Stimulated activated CD4-positive, alpha-beta T cell treated with anti-CD3 and anti-CD28 coated beads, Interleukin-12 subunit alpha, Interleukin-12 subunit beta, amount 100 ng/mL, for 24 hours (primary cell): ENCODE data around the gene FBXW5.

Source experiments
- DNase-seq, 2 experiments: peaks; one replicate each; pipeline ENCODE4 v3.0.0-alpha.2; 2020; ENCODE audit warnings: low read depth in 2 of 2

Gene FBXW5

GRCh38 chr9:136935651-136936050 is 8.9 kb downstream of the FBXW5 start:
- DNase-seq = no peak

- DNase-seq = no peak
Observed at GRCh38 chr9:136934277-136934676, 10.3 kb downstream of the FBXW5 start.

GRCh38 chr9:136931611-136932130 is 12.9 kb downstream of the FBXW5 start:
- DNase-seq = no peak

DNA sequence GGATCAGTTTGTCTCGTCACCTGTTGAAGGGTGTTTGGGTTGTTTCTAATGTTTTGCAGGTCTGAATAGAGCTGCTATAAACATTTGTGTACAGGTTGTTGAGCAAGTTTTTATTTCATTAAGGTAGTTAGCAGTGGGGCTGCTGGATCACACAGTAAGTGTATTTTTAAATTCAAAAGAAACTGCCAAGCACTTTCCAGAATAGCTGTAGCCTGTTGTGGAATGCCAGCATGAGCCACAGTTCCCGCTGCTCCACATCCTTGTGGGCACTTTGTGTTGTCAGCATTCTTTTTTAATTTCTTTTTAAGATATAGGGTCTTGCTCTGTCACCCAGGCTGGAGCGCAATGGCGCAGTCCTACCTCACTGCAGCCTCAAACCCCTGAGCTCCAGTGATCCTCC is 14.5 kb downstream of the FBXW5 start:
- no peak for DNase-seq

DNA sequence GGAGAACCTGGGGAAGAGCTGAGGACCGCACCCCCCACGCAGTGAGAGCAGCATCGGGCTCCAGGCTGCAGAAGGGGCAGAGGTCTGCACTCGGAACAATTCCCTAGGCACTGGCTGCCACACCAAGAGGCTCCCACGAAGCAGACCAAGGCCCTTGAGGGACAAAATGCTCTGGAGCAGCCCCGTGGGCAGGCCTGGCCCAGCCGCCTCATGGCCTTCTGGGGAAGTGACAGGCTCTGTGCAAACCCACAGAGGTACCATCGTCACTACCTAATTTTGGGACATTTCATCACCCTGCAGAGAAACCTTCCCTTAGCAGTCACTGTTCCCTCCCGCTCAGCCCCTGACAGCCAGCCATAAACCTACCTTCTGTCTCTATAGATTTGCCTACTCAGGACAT is 15.9 kb downstream of the FBXW5 start:
- no peak for DNase-seq

DNA sequence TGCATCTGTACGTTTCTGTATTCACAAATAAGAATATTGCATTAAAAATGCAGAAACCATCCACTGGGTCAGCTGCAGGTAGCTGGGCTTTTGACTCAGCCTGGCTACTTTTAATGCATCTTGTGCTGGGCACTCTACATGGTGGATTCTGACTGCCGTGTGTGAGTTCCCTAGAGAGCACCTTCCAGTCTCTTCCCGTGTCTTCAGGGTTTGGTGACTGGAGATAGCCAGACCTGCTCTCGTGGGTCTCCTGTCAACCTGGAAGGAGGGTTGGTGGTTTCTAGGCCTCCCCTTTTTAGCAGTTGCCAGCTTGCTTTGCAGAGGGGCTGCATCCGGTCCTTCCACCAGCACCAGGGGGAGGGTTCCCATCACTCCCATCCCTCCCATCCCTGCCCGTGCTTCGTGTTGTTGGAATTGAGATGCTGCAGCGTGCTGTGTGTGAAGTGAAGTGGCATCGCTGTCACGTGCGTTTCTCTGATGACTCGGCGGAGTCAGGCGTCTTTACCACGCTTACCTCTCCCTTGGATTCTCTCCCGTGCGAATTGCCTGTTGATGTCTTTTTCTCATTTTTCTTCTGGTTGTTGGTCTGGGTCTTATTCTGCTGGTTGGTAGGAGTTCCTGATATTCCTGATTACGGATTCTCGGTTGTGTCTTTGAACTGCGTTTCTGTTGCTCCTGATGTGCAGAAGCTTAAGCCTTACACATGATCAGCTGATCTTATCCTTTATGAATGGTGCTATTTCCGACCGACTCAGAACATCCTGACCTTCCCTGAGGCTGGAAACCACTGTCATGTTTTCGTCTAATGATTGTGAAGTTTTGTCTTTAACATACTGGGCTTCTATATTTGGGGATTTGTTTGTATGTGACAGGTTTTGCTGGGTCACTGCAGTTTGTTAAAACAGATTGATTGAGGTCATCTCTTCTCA is 16.9 kb downstream of the FBXW5 start:
- no peak for DNase-seq

- no peak for DNase-seq
Observed at GRCh38 chr9:136926749-136927148, 17.8 kb downstream of the FBXW5 start.

DNA sequence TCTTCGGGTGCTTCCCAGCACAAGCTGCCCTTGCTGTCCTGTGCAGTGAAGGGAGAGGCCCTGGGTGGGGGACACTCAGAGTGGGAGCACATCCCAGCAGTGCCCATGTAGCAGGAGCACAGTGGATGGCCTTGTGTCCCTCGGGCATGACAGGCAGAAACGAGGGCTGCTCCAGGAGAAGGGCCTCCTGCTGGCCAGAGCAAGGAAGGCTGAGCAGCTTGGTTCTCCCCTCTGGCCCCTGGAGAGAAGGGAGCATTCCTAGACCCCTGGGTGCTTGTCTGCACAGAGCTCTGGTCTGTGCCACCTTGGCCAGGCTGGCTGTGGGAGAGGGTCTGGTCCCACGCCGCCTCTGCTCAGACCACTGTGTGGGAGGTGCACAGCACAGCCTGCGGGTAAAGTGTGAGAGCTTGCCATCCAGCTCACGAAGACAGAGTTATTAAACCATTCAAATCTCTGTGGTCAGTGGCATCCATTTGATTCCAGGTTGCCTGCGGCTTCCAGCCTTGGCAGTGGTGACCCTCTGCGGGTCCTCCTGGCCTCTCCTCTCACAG is 18.3 kb downstream of the FBXW5 start:
- DNase-seq = no peak

DNA sequence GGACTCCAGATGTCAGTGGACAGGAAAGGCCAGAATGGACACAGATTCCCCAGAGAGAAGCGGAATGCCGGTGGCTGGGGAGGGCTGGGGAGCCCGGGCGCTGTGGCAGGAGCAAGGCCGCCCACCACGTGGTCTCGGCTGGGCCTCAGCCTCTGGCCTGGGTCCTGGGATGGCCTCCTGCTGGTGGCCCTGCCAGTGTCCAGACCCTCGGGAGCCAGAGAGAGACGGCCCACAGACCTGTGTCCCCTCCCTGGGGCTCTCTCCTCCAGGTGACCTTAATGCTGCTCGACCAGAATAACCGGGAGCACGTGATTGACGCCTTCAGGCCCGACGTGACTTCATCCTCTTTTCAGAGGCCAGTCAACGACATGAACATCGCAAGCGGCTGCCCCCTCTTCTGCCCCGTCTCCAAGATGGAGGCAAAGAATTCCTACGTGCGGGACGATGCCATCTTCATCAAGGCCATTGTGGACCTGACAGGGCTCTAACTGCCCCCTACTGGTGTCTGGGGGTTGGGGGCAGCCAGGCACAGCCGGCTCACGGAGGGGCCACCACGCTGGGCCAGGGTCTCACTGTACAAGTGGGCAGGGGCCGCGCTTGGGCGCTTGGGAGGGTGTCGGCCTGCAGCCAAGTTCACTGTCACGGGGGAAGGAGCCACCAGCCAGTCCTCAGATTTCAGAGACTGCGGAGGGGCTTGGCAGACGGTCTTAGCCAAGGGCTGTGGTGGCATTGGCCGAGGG is 19.0 kb downstream of the FBXW5 start:
- DNase-seq = no peak

GRCh38 chr9:136923881-136924280 is 20.7 kb downstream of the FBXW5 start:
- no peak for DNase-seq

- no peak for DNase-seq
Observed at GRCh38 chr9:136922540-136922939, 22.0 kb downstream of the FBXW5 start.

- DNase-seq = no peak
Observed at GRCh38 chr9:136921718-136922117, 22.8 kb downstream of the FBXW5 start.

GRCh38 chr9:136921307-136921706 is 23.2 kb downstream of the FBXW5 start:
- DNase-seq = no peak

DNA sequence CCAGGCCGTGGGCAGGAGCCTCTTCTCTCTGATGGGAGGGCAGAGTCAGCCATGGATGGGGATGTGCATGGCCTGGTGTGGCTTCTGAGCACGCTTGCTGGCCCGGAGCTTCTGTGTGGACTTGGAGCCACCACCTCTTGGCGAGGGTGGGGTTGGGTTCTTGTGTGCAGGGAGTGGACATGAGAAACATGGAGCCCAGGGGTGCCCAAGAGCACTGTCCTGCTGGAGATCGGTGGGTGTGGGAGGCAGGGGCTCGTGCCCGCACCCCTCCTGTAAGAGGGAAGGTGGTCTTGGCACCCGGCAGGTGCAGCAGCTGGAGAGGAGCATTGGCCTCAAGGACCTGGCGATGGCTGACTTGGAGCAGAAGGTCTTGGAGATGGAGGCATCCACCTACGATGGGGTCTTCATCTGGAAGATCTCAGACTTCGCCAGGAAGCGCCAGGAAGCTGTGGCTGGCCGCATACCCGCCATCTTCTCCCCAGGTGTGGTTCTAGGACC is 23.8 kb downstream of the FBXW5 start:
- no peak for DNase-seq

- DNase-seq = no peak
Observed at GRCh38 chr9:136920069-136920468, 24.5 kb downstream of the FBXW5 start.

DNA sequence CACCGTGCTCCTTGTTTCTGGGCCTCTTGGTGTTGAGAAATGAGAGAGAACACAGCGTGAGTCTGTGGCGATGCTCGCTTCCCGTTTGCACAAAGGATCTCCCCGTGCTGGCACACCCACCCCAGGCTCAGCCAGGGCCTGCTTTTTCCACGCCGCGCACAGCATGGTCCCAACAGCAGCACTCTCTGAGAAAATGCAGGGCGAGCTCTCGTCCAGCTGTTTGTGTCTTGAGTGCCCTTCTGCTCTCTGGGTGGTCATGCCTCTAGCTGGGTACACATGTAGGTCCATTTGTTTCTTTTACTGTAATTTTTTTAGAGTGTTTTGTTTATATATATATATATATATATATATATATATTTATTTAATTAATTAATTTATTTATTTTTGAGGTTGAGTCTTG is 26.6 kb downstream of the FBXW5 start:
- DNase-seq = no peak

DNA sequence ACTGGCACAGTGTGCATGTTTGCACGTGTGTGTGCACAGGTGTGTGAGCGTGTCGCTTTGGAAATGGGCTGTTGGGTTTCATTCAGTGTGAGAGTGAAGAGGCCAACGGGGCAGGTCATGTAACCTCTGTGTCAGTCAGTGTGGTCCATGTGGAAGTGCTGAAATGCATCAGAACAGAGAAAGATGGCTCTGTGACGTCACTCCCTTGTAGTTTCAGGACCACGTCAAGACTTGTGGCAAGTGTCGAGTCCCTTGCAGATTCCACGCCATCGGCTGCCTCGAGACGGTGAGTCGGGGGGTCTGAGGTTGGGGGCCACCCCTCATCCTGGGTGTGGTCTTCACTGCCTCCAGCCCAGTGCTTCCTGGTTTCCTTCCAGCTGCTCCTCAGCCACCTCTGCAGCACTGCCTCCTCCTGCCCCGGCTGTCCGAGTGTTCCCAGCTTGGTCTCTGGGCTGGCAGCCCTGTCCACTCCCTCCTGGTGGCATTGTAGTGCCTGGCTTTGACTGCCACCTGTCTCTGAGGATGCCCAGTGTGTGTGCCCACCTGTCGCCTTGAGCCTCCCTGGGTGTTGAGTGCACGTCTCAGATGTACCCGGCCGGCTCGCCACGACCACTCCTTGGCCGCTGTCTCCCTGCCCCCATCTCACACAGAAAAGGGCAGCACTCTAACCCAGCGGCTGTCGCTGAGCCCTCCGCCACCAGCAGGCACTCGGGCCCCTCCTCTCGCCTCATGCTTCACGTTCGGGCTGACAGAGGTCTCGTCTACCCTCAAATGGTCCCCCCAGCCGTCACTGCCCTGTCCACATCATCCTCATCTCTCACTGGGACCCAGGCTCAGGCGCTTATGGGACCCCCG is 28.0 kb downstream of the FBXW5 start:
- no peak for DNase-seq

DNA sequence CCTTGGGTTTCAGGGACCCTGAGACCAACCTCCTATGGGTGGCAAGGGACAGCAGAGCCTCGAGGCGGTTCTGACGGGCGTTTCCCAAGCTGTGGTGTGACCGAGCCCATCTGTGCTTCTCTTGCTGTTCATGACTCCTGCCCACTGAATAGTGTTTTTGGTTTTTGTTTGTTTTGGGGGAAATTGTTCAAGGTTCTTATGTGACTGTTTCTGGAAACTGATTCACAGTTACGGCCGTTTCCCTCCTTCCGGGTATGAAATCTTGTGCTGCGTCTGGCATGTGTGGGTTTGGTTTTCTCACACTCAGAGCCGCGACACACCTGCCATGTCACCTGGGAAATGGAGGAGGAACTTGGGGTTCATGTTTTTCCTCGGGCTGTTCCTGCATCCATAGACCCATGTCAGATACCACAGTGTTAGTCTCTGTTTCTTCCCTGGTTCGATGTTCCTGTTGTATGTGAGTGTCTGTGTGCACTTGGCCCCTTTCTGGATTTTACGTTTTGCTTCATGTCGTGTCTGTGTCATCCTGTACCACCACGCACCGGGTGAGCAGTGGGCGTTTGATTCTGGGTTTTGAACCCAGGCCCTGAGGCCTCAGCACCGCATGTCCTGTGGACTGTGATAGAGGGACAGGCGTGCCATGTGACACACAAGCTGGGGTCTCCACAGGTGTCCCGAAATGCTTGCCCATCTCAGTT is 28.8 kb downstream of the FBXW5 start:
- DNase-seq = no peak

- DNase-seq = no peak
Observed at GRCh38 chr9:136913701-136914438, 30.7 kb downstream of the FBXW5 start.

DNA sequence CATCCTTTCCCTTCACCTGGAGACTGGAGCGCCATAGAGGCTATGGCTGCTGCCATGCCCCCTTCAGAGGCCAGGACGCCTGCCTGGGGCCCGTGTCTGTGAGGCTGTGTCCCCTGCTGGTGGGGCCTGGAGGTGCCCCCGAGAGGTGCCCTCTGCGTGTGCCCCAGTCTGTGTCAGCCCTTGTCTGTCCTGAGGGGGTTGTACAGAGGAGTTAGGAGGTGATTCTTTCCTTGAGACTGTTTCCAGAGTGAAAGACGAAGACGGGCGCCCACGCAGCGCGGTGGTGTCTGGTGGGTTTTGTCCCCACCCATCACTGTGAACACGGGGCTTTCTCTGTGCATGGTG is 33.7 kb downstream of the FBXW5 start:
- no peak for DNase-seq
